HG02981 (cell line): Measurements from ENCODE around the gene ABCA7.

Experiments
- ATAC-seq: cut with Tn5 transposase; IDR thresholded peaks from one replicate; pipeline ENCODE4 v1.9.1; 2021; ENCODE audit warnings: mild to moderate bottlenecking, moderate library complexity; ENCODE audit not compliant: unreplicated experiment

Gene ABCA7

DNA sequence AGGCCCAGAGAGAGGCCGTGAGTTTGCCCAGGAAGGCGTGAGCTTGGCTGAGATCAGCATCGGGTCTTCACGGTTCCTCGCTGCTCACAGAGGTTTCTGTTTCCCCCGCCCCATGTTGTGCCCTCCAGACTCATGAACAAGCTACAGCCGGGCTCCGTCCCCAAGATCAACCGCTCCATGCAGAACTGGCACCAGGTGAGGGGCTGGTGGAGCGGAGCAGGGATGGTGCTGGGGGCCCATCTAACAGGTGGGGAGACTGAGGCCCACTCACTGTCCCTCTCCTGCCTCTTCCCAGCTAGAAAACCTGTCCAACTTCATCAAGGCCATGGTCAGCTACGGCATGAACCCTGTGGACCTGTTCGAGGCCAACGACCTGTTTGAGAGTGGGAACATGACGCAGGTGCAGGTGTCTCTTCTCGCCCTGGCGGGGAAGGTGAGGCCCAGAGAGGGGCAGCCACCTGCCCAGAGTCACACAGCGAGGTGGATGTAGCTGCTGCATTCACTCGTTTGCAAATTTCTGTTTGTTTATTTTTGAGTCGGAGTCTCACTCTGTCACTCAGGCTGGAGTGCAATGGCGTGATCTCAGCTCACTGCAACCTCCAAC is 7.5 kb upstream of the ABCA7 start:
- ATAC-seq = no peak

DNA sequence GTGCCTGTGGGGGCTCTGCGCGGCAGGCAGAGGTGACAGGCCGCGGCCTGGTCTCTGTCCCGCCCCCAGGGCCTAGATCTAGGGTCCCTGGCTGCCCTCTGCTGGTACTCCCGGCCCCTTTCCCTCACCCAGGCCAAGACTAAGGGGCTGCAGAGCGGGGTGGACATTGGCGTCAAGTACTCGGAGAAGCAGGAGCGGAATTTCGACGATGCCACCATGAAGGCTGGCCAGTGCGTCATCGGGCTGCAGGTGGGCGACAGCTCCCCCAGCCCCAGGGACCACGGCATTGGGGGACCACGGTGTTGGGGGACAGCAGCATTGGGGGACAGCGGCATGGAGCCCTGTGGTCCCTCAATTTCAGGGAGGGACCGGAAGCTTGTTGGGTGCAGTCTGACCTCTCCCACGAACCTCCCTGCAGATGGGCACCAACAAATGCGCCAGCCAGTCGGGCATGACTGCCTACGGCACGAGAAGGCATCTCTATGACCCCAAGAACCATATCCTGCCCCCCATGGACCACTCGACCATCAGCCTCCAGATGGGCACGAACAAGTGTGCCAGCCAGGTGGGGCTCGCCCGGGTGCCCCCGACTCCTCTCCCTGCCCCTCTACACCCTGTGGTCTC is 3.8 kb upstream of the ABCA7 start:
- no peak for ATAC-seq

DNA sequence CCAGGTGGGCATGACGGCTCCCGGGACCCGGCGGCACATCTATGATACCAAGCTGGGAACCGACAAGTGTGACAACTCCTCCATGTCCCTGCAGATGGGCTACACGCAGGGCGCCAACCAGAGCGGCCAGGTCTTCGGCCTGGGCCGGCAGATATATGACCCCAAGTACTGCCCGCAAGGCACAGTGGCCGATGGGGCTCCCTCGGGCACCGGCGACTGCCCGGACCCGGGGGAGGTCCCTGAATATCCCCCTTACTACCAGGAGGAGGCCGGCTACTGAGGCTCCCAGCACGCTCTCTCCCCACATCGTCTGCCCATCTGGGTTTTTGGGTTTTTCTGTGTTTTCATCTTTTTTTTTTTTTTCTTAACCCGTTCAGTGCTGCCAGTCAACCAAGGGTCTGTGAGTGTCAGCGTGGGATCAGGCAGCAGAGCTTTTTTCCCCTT is 2.3 kb upstream of the ABCA7 start:
- no peak for ATAC-seq

DNA sequence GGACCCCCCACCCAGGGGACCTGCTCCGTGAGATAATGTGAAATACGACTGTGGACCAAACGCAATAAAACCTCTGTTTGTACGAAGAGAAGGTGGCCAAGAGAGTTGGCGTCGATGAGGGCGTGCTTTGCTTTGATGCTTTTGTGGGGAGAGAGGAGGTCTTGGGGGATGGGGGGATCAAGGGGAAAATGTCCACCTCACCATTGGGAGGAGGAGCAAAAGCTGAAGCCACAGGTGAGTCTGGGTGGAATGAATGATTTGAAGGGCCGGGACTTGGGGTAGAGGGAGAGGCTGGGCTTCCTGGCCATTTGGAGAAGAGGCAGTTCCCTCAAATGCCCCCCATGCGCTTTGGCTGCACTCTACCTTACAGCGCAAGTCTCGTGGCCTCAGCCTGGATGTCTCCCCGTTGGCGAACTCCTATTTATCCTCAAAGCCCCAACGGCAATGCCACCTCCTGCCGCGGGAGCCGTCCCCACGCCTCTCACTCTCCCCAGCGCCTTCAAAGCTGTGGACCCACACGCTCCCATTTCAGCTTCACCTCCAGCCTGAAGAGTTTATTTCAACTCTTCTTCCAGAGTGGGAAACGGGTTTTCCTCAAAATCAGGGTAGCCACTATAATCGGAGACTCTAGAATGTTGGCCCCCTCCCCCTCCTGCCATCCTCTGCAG is 795 bp upstream of the ABCA7 start:
- no peak for ATAC-seq

DNA sequence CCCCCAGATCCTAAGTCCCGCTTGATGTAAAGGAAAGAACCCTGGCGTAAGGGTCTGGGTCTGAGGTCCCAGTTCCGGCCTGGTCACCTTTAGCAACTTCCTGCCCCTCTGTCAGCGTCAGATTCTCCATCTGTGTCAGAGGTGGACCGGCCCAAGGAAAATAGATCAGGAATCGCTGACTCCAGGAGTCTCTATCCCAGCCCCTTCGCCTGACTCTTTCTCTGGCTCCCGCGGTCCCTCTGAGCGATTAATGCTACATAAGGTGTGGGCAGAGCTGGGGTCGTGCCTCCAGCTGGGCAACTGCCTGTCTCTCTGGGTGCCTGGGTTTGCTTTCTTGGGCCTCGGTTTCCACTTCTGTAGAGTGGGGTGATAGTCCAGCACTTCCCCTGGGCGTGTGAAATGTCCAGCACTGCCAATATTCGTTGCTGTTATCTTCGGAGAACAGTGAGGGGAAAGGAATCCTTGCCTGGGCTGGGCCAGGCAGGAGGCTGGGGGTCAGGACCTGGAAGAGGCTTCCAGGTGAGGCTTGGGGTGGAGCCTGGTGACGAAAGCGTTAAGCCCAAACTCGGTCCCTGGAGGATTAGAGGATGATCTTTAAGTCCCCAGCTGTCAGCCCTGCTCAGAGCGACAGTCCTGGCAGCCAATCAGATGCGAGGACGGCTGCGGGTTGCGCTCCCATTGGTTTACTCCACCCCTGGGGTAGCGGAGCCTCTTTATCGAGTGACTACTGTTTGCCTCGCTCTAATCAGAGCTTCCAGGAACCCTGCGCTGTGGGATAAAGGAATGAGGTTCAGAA is 767 bp downstream of the ABCA7 start:
- peak; percentile 30 for ATAC-seq

DNA sequence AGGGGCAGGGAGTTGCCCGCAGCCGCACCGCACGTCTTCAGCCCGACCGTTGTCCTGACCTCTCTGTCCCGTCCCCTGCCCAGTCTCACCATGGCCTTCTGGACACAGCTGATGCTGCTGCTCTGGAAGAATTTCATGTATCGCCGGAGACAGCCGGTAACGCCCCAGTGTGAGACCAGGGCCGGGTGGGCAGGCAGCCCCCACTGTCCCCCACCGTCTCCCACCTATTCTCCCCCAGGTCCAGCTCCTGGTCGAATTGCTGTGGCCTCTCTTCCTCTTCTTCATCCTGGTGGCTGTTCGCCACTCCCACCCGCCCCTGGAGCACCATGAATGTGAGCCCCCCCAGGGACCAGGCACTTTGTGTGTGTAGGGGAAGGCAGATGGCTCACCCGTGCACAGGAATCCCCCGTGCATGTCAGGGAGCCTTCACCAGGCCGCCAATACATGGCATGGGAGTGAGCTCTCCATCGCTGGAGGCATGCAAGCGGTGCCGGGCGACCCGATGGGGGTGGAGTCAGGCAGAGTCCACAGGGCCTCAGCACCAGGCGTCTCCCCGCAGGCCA is 1.4 kb downstream of the ABCA7 start:
- ATAC-seq = no peak

DNA sequence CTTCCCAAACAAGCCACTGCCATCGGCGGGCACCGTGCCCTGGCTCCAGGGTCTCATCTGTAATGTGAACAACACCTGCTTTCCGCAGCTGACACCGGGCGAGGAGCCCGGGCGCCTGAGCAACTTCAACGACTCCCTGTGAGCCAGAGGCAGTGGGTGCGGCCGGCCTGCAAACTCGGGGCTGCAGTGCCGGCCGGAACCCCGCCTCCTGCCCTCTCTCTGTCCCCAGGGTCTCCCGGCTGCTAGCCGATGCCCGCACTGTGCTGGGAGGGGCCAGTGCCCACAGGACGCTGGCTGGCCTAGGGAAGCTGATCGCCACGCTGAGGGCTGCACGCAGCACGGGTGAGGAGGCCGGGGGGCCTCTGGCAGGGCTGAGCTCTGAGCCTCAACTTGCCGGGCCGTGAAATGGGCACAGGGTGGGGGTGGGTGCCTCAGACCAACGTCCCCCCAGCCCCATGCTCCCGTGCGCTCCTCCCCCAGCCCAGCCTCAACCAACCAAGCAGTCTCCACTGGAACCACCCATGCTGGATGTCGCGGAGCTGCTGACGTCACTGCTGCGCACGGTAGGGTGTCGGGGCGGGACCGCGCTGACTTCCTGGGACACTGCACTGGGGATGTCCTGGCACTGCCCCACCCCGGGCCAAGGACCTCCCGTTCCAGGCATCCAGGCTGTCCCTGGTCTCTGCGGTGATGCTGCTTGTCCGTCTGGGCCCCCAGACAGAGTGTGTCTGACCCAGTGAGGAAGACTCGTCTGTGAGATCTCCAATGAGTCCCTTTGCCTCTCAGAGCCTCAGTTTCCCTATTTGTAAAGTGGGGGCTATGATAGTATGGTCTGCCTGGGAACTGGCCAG is 2.2 kb downstream of the ABCA7 start:
- no peak for ATAC-seq

DNA sequence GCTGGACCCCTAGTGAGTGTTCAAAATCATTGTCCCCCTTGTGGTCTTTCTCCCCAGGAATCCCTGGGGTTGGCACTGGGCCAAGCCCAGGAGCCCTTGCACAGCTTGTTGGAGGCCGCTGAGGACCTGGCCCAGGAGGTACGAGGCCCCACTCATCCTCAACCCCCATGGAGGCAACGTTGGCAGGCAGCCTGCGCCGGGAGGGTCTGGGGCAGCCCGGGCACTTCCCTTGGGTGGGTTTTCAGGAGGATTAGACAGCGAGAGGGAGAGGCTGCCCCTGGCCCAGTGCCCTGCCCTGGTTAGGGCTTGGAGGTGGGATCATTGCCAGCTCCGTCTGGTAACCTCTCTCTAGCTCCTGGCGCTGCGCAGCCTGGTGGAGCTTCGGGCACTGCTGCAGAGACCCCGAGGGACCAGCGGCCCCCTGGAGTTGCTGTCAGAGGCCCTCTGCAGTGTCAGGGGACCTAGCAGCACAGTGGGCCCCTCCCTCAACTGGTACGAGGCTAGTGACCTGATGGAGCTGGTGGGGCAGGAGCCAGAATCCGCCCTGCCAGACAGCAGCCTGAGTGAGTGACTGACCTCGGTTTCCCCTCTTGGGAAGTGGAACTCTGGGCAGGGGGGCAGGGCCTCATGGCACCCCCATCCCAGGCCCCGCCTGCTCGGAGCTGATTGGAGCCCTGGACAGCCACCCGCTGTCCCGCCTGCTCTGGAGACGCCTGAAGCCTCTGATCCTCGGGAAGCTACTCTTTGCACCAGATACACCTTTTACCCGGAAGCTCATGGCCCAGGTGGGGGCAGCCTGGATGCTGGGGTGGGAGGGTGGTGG is 3.0 kb downstream of the ABCA7 start:
- no peak for ATAC-seq

DNA sequence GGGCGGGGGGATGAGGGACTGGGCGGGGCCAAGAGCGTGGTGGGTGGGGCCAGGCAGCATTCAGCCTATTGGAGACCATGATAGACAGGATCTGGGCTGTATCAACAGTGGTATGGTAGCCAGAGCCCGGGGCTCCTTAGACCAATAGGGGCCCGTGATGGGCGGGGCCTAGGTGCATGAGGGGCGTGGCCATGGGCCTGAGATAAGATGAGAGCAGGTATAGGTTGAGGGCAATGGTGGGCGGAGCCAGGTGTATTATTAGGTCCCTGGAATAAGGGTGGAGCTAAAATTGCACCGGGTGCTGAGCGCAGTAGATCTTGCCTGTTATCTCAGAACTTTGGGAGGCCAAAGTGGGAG is 5.3 kb downstream of the ABCA7 start:
- ATAC-seq = no peak

DNA sequence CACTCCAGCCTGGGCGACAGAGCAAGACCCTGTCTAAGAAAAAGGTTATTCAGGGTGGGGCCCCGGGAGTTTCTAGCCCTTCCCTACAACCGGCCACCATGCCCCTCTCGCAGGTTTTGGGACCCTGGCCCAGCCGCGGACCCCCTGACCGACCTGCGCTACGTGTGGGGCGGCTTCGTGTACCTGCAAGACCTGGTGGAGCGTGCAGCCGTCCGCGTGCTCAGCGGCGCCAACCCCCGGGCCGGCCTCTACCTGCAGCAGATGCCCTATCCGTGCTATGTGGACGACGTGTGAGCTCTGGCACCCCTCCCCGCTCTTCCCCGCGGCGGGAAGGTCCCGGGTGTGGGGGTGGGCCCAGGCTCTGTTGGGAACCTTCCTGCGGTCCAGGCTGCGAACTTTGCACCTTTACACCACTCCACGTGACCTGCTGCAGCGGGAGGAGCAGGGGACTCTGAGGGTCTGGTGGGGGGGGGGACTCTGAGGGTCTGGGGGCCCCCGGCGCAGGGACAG is 6.3 kb downstream of the ABCA7 start:
- ATAC-seq = no peak

DNA sequence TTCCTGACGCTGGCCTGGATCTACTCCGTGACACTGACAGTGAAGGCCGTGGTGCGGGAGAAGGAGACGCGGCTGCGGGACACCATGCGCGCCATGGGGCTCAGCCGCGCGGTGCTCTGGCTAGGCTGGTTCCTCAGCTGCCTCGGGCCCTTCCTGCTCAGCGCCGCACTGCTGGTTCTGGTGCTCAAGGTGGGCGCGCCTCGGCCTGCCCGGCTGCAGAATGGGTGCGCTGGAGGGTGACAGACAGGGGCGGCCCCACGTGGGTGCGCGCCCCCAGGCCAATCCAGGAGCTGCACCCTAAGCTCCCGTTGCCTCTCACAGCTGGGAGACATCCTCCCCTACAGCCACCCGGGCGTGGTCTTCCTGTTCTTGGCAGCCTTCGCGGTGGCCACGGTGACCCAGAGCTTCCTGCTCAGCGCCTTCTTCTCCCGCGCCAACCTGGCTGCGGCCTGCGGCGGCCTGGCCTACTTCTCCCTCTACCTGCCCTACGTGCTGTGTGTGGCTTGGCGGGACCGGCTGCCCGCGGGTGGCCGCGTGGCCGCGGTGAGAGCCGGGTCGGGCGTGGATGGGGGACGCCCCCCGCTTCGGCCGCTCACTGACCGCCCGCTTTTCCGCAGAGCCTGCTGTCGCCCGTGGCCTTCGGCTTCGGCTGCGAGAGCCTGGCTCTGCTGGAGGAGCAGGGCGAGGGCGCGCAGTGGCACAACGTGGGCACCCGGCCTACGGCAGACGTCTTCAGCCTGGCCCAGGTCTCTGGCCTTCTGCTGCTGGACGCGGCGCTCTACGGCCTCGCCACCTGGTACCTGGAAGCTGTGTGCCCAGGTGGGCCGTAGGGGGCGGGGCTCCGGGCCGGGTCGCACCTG is 7.2 kb downstream of the ABCA7 start:
- ATAC-seq = no peak

DNA sequence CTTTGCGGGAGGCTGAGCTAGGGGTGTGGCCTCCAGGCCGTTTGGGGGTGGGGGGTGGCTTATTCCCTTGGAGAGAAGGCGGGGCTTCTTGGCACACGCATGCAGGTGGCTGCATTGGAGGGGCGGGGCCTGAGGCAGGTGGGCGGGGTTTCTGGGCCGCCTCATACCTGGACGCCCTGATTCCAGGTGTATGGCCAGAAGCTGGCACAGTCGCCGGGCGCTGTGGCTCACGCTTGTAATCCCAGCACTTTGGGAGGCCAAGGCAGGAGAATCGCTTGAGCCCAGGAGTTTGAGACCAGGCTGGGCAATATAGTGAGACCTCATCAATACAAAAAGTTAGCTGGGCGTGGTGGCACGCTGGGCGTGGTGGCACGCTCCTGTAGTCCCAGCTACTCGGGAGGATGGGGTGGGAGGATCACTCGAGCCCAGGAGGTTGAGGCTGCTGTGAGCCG is 7.8 kb downstream of the ABCA7 start:
- no peak for ATAC-seq

DNA sequence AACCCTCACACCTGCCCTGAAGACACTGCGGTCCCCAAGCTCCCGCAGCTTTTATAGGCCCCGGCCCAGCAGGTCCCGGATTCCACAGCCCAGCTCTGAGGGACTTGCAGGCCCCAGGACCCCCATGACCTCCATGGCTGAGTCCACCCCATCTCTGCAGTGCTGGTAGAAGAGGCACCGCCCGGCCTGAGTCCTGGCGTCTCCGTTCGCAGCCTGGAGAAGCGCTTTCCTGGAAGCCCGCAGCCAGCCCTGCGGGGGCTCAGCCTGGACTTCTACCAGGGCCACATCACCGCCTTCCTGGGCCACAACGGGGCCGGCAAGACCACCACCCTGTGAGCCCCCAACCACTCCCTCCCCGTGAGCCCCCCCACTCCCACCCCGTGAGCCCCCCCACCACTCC is 9.2 kb downstream of the ABCA7 start:
- no peak for ATAC-seq

DNA sequence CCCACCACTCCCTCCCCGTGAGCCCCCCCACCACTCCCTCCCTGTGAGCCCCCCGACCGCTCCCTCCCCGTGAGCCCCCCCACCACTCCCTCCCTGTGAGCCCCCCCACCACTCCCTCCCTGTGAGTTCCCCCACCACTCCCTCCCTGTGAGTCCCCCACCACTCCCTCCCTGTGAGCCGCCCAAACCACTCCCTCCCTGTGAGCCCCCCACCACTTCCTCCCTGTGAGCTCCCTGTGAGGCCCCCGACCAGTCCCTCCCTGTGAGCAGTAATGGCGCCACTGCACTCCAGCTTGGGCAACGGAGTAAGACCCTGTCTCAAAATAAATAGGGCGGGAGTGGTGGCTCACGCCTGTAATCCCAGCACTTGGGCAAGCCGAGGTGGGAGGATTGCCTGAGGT is 9.9 kb downstream of the ABCA7 start:
- ATAC-seq = no peak

DNA sequence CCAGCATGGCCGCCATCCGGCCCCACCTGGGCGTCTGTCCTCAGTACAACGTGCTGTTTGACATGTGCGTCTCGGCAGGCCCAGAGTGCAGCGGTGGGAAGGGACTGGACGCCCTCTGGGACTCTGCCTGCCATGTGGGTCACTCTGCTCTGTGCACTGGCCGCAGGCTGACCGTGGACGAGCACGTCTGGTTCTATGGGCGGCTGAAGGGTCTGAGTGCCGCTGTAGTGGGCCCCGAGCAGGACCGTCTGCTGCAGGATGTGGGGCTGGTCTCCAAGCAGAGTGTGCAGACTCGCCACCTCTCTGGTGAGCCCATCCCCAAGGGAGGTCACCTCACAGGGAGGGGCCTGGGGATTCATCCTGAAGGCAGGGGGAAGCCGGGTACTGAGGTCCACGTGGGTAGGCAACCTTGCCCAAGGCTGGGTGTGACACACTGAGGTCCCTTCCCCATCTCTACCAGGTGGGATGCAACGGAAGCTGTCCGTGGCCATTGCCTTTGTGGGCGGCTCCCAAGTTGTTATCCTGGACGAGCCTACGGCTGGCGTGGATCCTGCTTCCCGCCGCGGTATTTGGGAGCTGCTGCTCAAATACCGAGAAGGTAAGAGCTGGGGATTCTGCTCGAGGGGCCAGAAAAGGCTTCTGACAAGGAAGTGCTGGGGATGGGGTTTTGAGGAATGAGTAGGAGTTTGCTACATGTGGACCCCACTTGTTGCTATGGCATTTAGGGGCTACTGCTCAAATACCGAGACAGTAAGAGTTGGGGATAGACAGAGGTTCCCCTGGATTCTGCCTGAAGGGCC is 11.3 kb downstream of the ABCA7 start:
- ATAC-seq = no peak

DNA sequence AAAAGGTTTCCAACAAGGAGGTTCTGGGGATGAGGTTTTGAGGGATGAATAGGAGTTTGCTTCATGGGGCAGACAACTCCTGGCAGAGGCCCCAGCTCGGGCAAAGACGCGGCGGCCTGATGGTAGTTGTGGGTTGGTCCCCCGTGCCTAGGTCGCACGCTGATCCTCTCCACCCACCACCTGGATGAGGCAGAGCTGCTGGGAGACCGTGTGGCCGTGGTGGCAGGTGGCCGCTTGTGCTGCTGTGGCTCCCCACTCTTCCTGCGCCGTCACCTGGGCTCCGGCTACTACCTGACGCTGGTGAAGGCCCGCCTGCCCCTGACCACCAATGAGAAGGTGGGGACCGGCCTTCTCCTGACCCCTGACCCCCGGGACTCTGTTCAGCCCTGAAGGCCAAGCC is 11.9 kb downstream of the ABCA7 start:
- no peak for ATAC-seq

DNA sequence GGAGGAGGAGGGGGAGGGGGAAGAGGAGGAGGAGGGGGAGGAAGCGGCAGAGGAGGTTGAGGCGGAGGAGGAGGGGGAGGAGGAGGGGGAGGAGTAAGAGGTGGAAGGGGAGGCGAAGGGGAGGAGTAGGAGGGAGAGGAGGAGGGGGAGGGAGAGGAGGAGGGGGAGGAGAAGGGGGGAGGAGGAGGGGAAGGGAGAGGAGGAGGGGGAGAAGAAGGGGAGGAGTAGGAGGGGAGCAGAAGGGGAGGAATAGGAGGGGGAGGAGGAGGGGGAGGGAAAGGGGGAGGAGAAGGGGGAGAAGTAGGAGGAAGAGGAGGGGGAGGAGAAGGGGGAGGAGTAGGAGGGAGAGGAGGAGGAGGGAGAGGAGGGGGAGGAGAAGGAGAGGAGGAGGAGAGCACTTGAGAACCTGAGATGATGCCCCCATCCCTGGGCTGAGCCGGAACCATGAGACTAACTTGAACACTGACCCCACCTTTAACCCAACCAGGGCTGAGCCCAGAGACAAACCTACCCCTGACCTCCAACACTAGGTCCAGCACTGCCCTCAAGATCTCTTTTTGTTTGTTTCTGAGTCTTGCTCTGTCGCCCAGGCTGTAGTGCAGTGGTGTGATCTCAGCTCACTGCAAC is 12.6 kb downstream of the ABCA7 start:
- no peak for ATAC-seq
